ENCODE measurements around the gene SCFD1.

SCFD1 gene

DNA sequence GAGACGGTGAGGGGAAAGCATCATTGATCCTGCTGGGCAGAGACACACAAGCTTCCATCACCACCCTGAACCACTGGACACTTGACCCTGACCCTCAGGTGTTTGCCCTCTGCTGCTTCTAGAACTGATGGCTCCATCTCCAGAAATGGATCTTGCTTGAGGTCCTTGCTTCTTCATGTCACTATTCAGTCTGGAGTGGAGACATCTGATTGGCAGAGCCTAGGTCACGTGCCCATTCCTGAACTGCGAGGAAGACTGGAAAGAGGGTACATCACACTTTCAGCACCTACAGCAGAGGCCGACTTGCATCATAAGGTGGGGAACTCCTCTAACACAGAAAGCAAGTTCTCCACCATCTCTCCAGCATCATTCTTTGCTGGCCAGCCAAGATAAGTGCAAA lies 145.5 kb downstream of the SCFD1 start:
- H4K20me1 ChIP-seq (ENCODE audit: control insufficient read depth, insufficient read depth, low read depth, low read length) = no peaks in the 10 kb centered on the region
- no peaks in the 10 kb centered on the region for H3K9me2 ChIP-seq (replicated peaks; ENCODE audit: control insufficient read depth, low read length)
- H3K9me3 ChIP-seq (ENCODE audit: control insufficient read depth, insufficient read depth, low read length) = no peaks in the 10 kb centered on the region
- H3K4me1 ChIP-seq (ENCODE audit: control insufficient read depth, low read length) = no peaks in the 10 kb centered on the region
- no peaks in the 10 kb centered on the region for H3F3A ChIP-seq (ENCODE audit: control insufficient read depth, insufficient read depth)
- peaks cover 11% of the 10 kb centered on the region for H3K27me3 ChIP-seq (ENCODE audit: control insufficient read depth, low read length)
- no peaks in the 10 kb centered on the region for H3K36me3 ChIP-seq (ENCODE audit: control insufficient read depth, low read length)
- H3K4me2 ChIP-seq (ENCODE audit: low read length) = no peak overlapping the region
- H3K4me3 ChIP-seq (ENCODE audit: low read length) = no peak overlapping the region
- TF ChIP-seq, protein P1, sequence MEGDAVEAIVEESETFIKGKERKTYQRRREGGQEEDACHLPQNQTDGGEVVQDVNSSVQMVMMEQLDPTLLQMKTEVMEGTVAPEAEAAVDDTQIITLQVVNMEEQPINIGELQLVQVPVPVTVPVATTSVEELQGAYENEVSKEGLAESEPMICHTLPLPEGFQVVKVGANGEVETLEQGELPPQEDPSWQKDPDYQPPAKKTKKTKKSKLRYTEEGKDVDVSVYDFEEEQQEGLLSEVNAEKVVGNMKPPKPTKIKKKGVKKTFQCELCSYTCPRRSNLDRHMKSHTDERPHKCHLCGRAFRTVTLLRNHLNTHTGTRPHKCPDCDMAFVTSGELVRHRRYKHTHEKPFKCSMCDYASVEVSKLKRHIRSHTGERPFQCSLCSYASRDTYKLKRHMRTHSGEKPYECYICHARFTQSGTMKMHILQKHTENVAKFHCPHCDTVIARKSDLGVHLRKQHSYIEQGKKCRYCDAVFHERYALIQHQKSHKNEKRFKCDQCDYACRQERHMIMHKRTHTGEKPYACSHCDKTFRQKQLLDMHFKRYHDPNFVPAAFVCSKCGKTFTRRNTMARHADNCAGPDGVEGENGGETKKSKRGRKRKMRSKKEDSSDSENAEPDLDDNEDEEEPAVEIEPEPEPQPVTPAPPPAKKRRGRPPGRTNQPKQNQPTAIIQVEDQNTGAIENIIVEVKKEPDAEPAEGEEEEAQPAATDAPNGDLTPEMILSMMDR (IDR thresholded peaks at IDR 0.05; ENCODE audit: low read depth, low read length, poor library complexity, severe bottlenecking) = no peak
- no peak for TF ChIP-seq EZH2phosphoT487 (IDR thresholded peaks at IDR 0.05; ENCODE audit: borderline replicate concordance, low read length)
- H3K79me2 ChIP-seq (ENCODE audit: control insufficient read depth, low read length) = no peaks in the 10 kb centered on the region
- H3K27ac ChIP-seq (ENCODE audit: low read depth, low read length) = no peak overlapping the region

DNA sequence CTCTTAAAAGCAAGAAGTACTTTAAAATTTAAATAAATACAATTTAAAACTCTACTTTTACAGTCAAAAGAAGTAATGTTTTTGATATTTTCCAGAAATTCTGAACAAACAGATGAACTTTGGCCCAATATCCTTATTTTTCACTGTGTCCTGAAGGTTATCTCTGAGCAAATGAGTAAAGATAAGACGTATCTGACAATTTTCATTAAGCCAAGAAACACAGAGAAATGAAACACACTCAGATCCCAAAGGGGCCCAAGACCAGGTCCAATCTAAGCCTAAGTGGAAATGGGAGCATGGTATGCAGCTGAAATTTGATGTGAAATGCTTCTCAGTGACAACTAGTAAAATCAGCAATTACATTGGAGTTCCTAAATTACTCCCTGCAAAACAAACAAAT lies 146.7 kb downstream of the SCFD1 start:
- H3K4me3 ChIP-seq (ENCODE audit: low read length) = no peak overlapping the region
- no peaks in the 10 kb centered on the region for H3K9me2 ChIP-seq (replicated peaks; ENCODE audit: control insufficient read depth, low read length)
- H3K36me3 ChIP-seq (ENCODE audit: control insufficient read depth, low read length) = no peaks in the 10 kb centered on the region
- no peaks in the 10 kb centered on the region for H4K20me1 ChIP-seq (ENCODE audit: control insufficient read depth, insufficient read depth, low read depth, low read length)
- H3K4me1 ChIP-seq (ENCODE audit: control insufficient read depth, low read length) = no peaks in the 10 kb centered on the region
- TF ChIP-seq, protein P1 (IDR thresholded peaks at IDR 0.05; ENCODE audit: low read depth, low read length, poor library complexity, severe bottlenecking) = no peak
- no peak for TF ChIP-seq EZH2phosphoT487 (IDR thresholded peaks at IDR 0.05; ENCODE audit: borderline replicate concordance, low read length)
- no peaks in the 10 kb centered on the region for H3F3A ChIP-seq (ENCODE audit: control insufficient read depth, insufficient read depth)
- no peak overlapping the region for H3K27ac ChIP-seq (ENCODE audit: low read depth, low read length)
- H3K27me3 ChIP-seq (ENCODE audit: control insufficient read depth, low read length) = peaks cover 13% of the 10 kb centered on the region
- no peak overlapping the region for H3K4me2 ChIP-seq (ENCODE audit: low read length)
- H3K9me3 ChIP-seq (ENCODE audit: control insufficient read depth, insufficient read depth, low read length) = no peaks in the 10 kb centered on the region
- no peaks in the 10 kb centered on the region for H3K79me2 ChIP-seq (ENCODE audit: control insufficient read depth, low read length)

DNA sequence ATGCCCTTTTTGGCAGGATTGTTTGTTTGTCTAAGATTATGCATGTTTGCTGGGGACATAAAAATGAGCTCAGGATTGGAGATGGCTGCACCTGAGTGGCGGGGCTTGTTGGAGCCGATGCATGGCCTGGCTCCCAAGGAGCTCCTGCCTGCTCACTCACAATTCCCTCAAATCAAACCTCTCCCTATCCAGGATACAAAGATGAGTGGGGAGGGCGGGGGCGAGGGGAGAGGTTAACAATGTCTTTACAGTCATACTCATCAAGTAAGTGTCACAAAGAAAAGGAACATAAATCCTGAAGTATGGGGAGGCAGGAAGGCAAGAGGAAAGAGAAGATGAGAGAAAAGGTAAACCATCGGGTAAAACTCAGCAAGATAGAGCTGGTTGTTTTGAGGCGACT lies 148.3 kb downstream of the SCFD1 start:
- H3K36me3 ChIP-seq (ENCODE audit: control insufficient read depth, low read length) = no peaks in the 10 kb centered on the region
- no peaks in the 10 kb centered on the region for H3K9me3 ChIP-seq (ENCODE audit: control insufficient read depth, insufficient read depth, low read length)
- H3K27me3 ChIP-seq (ENCODE audit: control insufficient read depth, low read length) = peaks cover 15% of the 10 kb centered on the region
- no peaks in the 10 kb centered on the region for H3K9me2 ChIP-seq (replicated peaks; ENCODE audit: control insufficient read depth, low read length)
- no peaks in the 10 kb centered on the region for H3K79me2 ChIP-seq (ENCODE audit: control insufficient read depth, low read length)
- TF ChIP-seq, protein P1 (IDR thresholded peaks at IDR 0.05; ENCODE audit: low read depth, low read length, poor library complexity, severe bottlenecking) = no peak
- no peak for TF ChIP-seq EZH2phosphoT487 (IDR thresholded peaks at IDR 0.05; ENCODE audit: borderline replicate concordance, low read length)
- no peak overlapping the region for H3K4me3 ChIP-seq (ENCODE audit: low read length)
- H3K4me2 ChIP-seq (ENCODE audit: low read length) = no peak overlapping the region
- H4K20me1 ChIP-seq (ENCODE audit: control insufficient read depth, insufficient read depth, low read depth, low read length) = no peaks in the 10 kb centered on the region
- no peak overlapping the region for H3K27ac ChIP-seq (ENCODE audit: low read depth, low read length)
- no peaks in the 10 kb centered on the region for H3K4me1 ChIP-seq (ENCODE audit: control insufficient read depth, low read length)
- H3F3A ChIP-seq (ENCODE audit: control insufficient read depth, insufficient read depth) = no peaks in the 10 kb centered on the region

DNA sequence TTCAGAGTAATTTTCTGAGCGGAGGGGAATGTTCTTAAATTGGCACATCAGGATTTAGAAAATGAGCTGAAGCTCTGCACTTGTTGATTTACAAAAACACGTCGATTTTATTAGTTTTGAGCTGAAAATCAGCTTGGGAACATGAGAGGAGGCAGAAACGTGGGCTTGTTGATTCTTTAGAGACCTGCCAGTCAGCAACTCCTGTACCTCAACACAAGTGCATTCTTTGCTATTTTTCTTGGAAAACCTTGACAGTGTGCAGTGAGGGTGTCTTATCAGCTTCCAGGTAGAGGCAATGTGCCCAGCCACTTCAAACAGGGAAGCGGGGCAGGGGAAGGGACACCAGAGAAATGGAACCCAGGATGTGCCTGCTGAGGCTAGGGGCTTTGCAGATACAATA lies 149.5 kb downstream of the SCFD1 start:
- no peak overlapping the region for H3K4me2 ChIP-seq (ENCODE audit: low read length)
- TF ChIP-seq, protein P1 (IDR thresholded peaks at IDR 0.05; ENCODE audit: low read depth, low read length, poor library complexity, severe bottlenecking) = no peak
- no peak for TF ChIP-seq EZH2phosphoT487 (IDR thresholded peaks at IDR 0.05; ENCODE audit: borderline replicate concordance, low read length)

More for the DNA sequence above, 149.5 kb downstream of the SCFD1 start:
- Histone ChIP-seq H3K79me2 (ENCODE audit: control insufficient read depth, low read length) (no peaks in the 10 kb centered on the region), H3K9me2 (replicated peaks; ENCODE audit: control insufficient read depth, low read length) (no peaks in the 10 kb centered on the region), H3K27me3 (ENCODE audit: control insufficient read depth, low read length) (peaks cover 15% of the 10 kb centered on the region), H3F3A (ENCODE audit: control insufficient read depth, insufficient read depth) (no peaks in the 10 kb centered on the region), H4K20me1 (ENCODE audit: control insufficient read depth, insufficient read depth, low read depth, low read length) (no peaks in the 10 kb centered on the region), H3K27ac (ENCODE audit: low read depth, low read length) (no peak overlapping the region), H3K4me3 (ENCODE audit: low read length) (no peak overlapping the region), H3K4me1 (ENCODE audit: control insufficient read depth, low read length) (no peaks in the 10 kb centered on the region), H3K36me3 (ENCODE audit: control insufficient read depth, low read length) (no peaks in the 10 kb centered on the region), H3K9me3 (ENCODE audit: control insufficient read depth, insufficient read depth, low read length) (no peaks in the 10 kb centered on the region)

All from DOHH2 (cell line).